Esophagus muscularis mucosa (tissue), 4 donors: ENCODE results near the gene C2CD3. TPM values are rescaled to one million over a fixed set of nuclear protein-coding genes. Genes with fewer than 3 reads are reported as not detected.
"Not testable (repeated sequence)": the region's sequence is repeated elsewhere in the genome, so short reads cannot be mapped to it uniquely, and the experiment has no call there.

Experiments used
- DNase-seq: peaks from one replicate; pipeline ENCODE4 v3.0.0-alpha.2; 2017; ENCODE audit errors: extremely low spot score
- H3K27ac ChIP-seq, 4 donors: fragments of 200-600 bp; sonication (generic); replicated peaks in 1 of 4; 1 replicate in 3 of 4; 2 replicates in 1 of 4; pipeline ENCODE4 v1.5.1; 2016 to 2019; ENCODE audit warnings: mild to moderate bottlenecking in 1 of 4
- H3K27me3 ChIP-seq, 4 donors: fragments of 200-600 bp; sonication (generic); one replicate each; pipeline versions ENCODE4 v1.5.1 to v1.6.0; 2016 to 2019
- H3K36me3 ChIP-seq, 4 donors: fragments of 200-600 bp; sonication (generic); one replicate each; pipeline ENCODE4 v1.5.1; 2016 to 2019
- H3K4me1 ChIP-seq, 4 donors: fragments of 200-600 bp; sonication (generic); one replicate each; pipeline ENCODE4 v1.5.1; 2016 to 2019
- H3K4me3 ChIP-seq, 4 donors: fragments of 200-600 bp; sonication (generic); 1 replicate in 2 of 4; 2 replicates in 2 of 4; pipeline ENCODE4 v1.5.1; 2016 to 2019; ENCODE audit warnings: mild to moderate bottlenecking in 4 of 4, moderate library complexity in 1 of 4
- H3K9me3 ChIP-seq, 4 donors: fragments of 200-600 bp; sonication (generic); 1 replicate in 3 of 4; 2 replicates in 1 of 4; pipeline ENCODE4 v1.5.1; 2016 to 2019
- EP300 ChIP-seq: sonication (generic); formaldehyde crosslinking; IDR thresholded peaks from one replicate; pipeline ENCODE4 v1.6.1; 2017; ENCODE audit warnings: antibody characterized with exemption
- POLR2A ChIP-seq: fragments of 450-650 bp; IDR thresholded peaks from one replicate; pipeline ENCODE4 v1.6.1; 2017; ENCODE audit warnings: antibody characterized with exemption, moderate library complexity, mild to moderate bottlenecking, low read depth
- POLR2AphosphoS5 ChIP-seq, 2 donors: sonication (generic); formaldehyde crosslinking; IDR thresholded peaks; one replicate each; pipeline ENCODE4 v1.6.1; 2017; ENCODE audit warnings: antibody characterized with exemption in 2 of 2
- WGBS: methylation state at CpG from one replicate; pipeline ENCODE4 v1.1.5; 2018; 5-methylcytosine and 5-hydroxymethylcytosine counted together
- intact Hi-C: fragments of 100-400 bp; cut with DNase I; formaldehyde crosslinking; loops from one replicate; pipeline ENCODE4 v1.15.1; 2023
- total RNA-seq, 4 donors: library from RNA; depleted of rRNA; stranded (reverse); fragments of >200 nt; gene quantifications; one replicate each; pipeline versions ENCODE4 v1.1.0 to v1.2.1, GENCODE V29; 2016
- TF ChIP-seq, protein P1 (sequence below), 3 experiments: fragments of 200-600 bp in 2 of 3; fragments of 450-650 bp in 1 of 3; sonication (generic) in 2 of 3; IDR thresholded peaks; one replicate each; pipeline ENCODE4 v1.5.1; 2017 to 2019; ENCODE audit warnings: antibody characterized with exemption in 3 of 3, mild to moderate bottlenecking in 2 of 3, moderate library complexity in 1 of 3

Gene C2CD3
- total RNA-seq, 4 donors from 2014 or later: 17.9 to 31.5 (median 22.4) TPM

GRCh38 chr11:74070723-74071492, 99.9 kb downstream of the C2CD3 start:
- intact Hi-C loops: loop anchor here (10.0 kb wide), 1 partner anchor 106 kb away; no protein-coding TSS in a partner anchor
- peaks cover 31 to 57% (median 42%) of the 10 kb centered on the region in 4 donors for H3K36me3 ChIP-seq
- TF ChIP-seq, protein P1, sequence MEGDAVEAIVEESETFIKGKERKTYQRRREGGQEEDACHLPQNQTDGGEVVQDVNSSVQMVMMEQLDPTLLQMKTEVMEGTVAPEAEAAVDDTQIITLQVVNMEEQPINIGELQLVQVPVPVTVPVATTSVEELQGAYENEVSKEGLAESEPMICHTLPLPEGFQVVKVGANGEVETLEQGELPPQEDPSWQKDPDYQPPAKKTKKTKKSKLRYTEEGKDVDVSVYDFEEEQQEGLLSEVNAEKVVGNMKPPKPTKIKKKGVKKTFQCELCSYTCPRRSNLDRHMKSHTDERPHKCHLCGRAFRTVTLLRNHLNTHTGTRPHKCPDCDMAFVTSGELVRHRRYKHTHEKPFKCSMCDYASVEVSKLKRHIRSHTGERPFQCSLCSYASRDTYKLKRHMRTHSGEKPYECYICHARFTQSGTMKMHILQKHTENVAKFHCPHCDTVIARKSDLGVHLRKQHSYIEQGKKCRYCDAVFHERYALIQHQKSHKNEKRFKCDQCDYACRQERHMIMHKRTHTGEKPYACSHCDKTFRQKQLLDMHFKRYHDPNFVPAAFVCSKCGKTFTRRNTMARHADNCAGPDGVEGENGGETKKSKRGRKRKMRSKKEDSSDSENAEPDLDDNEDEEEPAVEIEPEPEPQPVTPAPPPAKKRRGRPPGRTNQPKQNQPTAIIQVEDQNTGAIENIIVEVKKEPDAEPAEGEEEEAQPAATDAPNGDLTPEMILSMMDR (IDR thresholded peaks at IDR 0.05): no peak
- TF ChIP-seq POLR2AphosphoS5 (IDR thresholded peaks at IDR 0.05) (no peak), POLR2A (no peak), EP300 (no peak)
- peaks cover 0 to 8% (median 3%) of the 10 kb centered on the region in 4 donors for H3K4me1 ChIP-seq
- WGBS: 77% methylated on average over 3 of the region's 3 CpGs
- no peak overlapping the region for H3K4me3 ChIP-seq
- no peak for DNase-seq
- H3K27me3 ChIP-seq: no peaks in the 10 kb centered on the region
- no peaks in the 10 kb centered on the region for H3K9me3 ChIP-seq
- H3K27ac ChIP-seq: no peak overlapping the region

DNA sequence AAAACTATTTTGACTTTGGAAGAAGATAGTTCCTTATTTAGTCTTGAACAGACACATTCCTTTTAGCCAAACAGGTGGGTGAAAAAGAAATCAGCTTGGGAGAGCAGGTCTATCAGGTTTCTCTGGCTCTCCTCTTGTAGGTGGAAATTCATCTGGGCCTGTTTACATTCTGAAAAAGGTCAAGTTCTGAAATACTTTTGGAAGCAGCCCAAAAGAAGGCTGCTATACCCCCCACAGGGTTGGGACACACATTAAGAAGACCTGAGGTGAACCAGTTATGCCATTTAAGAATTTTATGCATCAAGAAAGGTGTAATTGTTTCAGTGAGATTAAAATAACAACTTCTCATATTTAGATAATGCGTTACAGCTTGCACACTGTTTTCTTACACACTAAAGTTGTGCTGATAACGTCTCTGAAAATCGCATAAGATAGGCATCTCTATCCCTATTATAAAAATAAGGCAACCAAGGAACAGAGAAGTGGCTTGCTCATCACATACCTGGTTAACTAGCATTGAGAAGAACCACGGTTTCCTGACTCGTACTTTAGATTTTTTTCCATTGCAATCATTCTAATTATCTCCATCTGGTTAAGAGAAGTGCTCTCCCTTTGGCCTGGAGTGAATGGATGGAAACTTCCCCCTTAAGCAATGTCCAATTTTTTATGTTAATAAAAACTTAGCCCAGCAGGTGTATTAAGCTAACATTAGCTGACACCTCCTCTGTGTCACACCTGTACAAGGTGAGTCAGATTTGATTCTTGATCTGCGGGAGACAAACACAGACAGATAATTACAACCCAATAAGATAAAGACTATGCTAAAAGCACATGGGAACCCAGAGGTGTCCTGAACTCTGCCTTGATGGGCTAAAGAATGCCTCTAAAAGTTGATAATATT, 101.4 kb downstream of the C2CD3 start:
- TF ChIP-seq POLR2AphosphoS5 (IDR thresholded peaks at IDR 0.05) (no peak), EP300 (no peak), POLR2A (no peak)
- TF ChIP-seq, protein P1 (IDR thresholded peaks at IDR 0.05): no peak
- intact Hi-C loops: loop anchor here (10.0 kb wide), 1 partner anchor 105 kb away; no protein-coding TSS in a partner anchor
- H3K9me3 ChIP-seq: no peaks in the 10 kb centered on the region
- 83% methylated on average over 6 of the region's 6 CpGs for WGBS
- peaks cover 0 to 8% (median 3%) of the 10 kb centered on the region in 4 donors for H3K4me1 ChIP-seq
- no peak for DNase-seq
- no peak overlapping the region for H3K27ac ChIP-seq
- H3K36me3 ChIP-seq: peaks cover 26 to 44% (median 35%) of the 10 kb centered on the region in 4 donors
- H3K27me3 ChIP-seq: no peaks in the 10 kb centered on the region
- H3K4me3 ChIP-seq: no peak overlapping the region

- intact Hi-C loops, H3K4me3 ChIP-seq, H3K4me1 ChIP-seq, DNase-seq, H3K9me3 ChIP-seq, H3K27ac ChIP-seq, H3K27me3 ChIP-seq: not testable (repeated sequence)
- peaks cover 2 to 21% (median 13%) of the 10 kb centered on the region in 4 donors for H3K36me3 ChIP-seq
Measured at GRCh38 chr11:74066663-74067062, 104.1 kb downstream of the C2CD3 start.

GRCh38 chr11:74065534-74065933, 105.3 kb downstream of the C2CD3 start:
- WGBS: 90% methylated on average over 3 of the region's 3 CpGs
- H3K27ac ChIP-seq, H3K4me1 ChIP-seq, H3K9me3 ChIP-seq, H3K4me3 ChIP-seq, DNase-seq, H3K27me3 ChIP-seq, intact Hi-C loops: not testable (repeated sequence)
- H3K36me3 ChIP-seq: peaks cover 0 to 22% (median 9%) of the 10 kb centered on the region in 4 donors

- H3K36me3 ChIP-seq: peaks cover 0 to 20% (median 2%) of the 10 kb centered on the region in 4 donors
- WGBS: 86% methylated on average over 1 of the region's 1 CpG
- DNase-seq, intact Hi-C loops, H3K27ac ChIP-seq, H3K4me1 ChIP-seq, H3K9me3 ChIP-seq, H3K4me3 ChIP-seq, H3K27me3 ChIP-seq: not testable (repeated sequence)
Measured at GRCh38 chr11:74063628-74064027, 107.2 kb downstream of the C2CD3 start.

DNA sequence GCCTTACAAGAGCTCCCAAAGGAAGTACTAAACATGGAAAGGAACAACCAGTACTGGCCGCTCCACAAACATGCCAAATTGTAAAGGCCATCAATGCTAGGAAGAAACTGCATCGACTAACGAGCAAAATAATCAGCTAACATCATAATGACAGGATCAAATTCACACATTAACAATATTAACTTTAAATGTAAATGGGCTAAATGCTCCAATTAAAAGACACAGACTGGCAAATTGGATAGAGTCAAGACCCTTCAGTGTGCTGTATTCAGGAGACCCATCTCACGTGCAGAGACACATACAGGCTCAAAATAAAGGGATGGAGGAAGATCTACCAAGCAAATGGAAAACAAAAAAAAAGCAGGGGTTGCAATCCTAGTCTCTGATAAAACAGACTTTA, 109.2 kb downstream of the C2CD3 start:
- intact Hi-C loops: not testable (repeated sequence)
- 91% methylated on average over 4 of the region's 4 CpGs for WGBS

More for the DNA sequence above, 109.2 kb downstream of the C2CD3 start:
- not testable (repeated sequence) for H3K9me3 ChIP-seq, H3K4me3 ChIP-seq, DNase-seq, H3K4me1 ChIP-seq, H3K27ac ChIP-seq, H3K27me3 ChIP-seq
- H3K36me3 ChIP-seq: peaks cover 0 to 13% (median 7%) of the 10 kb centered on the region in 4 donors
